GM21515 (cell line): ENCODE results near the gene APC2.
"Not testable (repeated sequence)": the region's sequence is repeated elsewhere in the genome, so short reads cannot be mapped to it uniquely, and the experiment has no call there.

Experiments used
- ATAC-seq: cut with Tn5 transposase; IDR thresholded peaks from one replicate; pipeline ENCODE4 v1.9.1; 2021; ENCODE audit not compliant: unreplicated experiment

Gene APC2

GRCh38 chr19:1427221-1427920 is 22.6 kb upstream of the APC2 start:
- ATAC-seq, result no peak

GRCh38 chr19:1428738-1429391 is 21.1 kb upstream of the APC2 start:
- ATAC-seq, result no peak

GRCh38 chr19:1429750-1430149 is 20.2 kb upstream of the APC2 start:
- no peak for ATAC-seq

GRCh38 chr19:1430246-1430645 is 19.7 kb upstream of the APC2 start:
- ATAC-seq, result no peak

DNA sequence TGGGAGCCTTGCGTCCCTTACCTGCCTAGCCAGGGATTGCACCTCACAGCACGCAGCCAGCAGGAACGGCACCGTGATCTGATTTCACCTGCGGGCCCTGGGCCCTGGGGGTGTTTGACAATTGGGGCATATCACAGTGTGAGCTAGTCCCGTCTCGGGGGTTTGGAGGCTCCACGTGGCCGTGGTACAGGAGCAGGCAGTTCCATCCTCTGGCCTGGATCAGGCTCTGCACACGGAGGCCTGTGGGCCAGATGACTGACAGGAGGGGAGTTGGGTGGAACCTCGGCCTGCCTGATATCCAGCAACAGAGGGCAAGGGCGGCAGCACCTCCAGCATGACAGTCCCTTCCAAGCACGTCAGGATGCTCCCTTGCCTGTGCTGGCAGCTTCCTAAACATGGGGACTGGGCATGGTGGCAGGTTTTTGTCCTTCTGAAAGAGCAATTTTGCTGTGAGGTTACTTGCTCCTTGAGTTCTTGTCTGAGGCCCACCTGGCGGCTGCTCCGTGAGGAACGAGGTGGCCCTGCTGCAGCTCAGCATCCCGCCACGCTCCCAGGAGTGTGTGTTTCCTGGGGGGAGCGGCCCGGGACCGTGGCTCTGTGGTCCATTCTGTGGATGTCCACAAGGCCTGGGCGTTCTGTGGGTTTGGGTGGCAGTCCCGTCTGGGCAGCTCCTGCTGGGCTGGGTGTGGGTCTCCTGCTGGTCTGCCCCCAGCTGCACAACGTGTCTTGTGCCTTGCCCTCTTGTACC is 18.0 kb upstream of the APC2 start:
- ATAC-seq, result no peak

- no peak for ATAC-seq
Observed at GRCh38 chr19:1432507-1432887, 17.4 kb upstream of the APC2 start.

DNA sequence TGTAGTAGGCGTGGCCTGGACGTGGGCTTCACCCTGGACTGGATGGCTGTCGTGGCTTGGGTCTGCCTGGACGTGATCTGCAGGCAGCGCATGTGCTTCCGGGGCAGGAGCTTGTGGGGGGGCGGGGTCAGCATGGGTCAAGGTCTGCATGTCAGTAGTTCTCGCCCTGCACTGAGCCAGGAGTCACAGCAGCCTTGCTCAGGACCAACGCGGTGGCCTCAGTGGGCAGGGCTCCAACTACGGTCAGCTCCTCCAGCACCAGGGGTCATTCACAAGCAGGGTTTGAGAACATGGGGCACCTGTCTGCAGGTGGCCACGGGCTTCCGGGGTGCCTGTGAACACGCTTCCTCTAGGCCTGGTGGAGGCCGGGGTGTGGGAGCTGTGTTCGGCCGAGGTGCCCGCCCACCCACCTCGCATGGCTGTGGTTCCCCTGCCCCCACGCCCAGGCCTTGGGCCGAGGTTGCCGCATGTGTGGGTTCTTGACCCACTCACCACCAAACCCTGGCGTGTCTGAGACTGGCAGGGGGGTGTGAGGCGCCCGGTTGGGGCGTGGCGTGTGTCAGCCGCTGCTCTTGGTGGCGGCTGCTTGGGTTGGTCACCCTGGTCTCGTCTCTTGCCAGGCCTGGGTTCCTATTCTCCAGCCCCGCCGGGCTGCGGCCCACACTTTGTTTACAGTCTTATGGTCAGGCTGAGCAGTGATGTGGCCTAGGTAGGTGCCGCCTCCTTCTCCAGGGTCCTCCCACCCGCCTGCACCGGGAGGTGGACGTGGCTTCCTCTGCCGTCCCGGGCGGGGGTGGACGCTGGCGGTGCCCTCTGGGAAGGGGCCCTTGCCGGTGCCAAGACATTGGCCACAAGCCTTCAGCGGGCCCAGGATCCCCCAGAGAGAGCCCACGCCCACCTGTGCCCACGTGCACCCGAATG is 16.5 kb upstream of the APC2 start:
- no peak for ATAC-seq

- no peak for ATAC-seq
Observed at GRCh38 chr19:1434040-1434366, 15.9 kb upstream of the APC2 start.

- no peak for ATAC-seq
Observed at GRCh38 chr19:1434577-1435060, 15.3 kb upstream of the APC2 start.

GRCh38 chr19:1435378-1435989 is 14.4 kb upstream of the APC2 start:
- ATAC-seq, result no peak

GRCh38 chr19:1437609-1438008 is 12.3 kb upstream of the APC2 start:
- ATAC-seq, result no peak

GRCh38 chr19:1438035-1438932 is 11.6 kb upstream of the APC2 start, which contains the start of gene RPS15:
RPS15 (plus strand) TSS chr19:1438396; CDS start chr19:1438426, 30 bp downstream.
- ATAC-seq, result peak; percentile 76

- ATAC-seq, result peak; percentile 9
Observed at GRCh38 chr19:1438933-1439354, 11.0 kb upstream of the APC2 start.

DNA sequence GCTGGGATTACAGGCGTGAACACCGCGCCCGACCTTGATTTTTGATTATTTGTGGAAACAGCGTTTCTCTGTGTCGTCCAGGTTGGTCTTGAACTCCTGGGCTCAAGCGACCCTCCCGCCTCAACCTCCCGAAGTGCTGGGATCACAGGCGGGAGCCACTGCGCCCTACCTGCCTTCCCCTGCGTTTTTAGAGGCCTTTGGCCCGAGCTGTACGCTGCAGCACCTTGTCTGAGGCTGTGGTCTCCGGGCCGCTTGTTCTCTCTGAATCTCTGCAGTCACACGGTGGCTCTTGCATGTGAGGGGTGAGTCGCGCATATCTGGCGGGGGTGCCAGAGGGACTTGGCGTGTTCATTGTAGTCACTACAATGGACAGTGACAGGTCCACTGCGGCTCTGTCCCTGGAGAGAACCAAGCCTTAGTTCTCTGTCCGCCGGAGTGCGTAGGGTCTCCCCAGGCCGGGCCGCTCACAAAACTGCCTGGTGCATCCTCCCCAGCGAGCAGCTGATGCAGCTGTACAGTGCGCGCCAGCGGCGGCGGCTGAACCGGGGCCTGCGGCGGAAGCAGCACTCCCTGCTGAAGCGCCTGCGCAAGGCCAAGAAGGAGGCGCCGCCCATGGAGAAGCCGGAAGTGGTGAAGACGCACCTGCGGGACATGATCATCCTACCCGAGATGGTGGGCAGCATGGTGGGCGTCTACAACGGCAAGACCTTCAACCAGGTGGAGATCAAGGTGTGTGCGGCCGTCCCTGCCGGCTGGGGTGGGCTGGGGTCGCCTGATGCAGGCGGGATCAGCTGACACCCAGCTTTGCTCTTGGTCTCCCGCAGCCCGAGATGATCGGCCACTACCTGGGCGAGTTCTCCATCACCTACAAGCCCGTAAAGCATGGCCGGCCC is 10.2 kb upstream of the APC2 start:
- ATAC-seq, result not testable (repeated sequence)

GRCh38 chr19:1440418-1440801 is 9.5 kb upstream of the APC2 start:
- no peak for ATAC-seq

DNA sequence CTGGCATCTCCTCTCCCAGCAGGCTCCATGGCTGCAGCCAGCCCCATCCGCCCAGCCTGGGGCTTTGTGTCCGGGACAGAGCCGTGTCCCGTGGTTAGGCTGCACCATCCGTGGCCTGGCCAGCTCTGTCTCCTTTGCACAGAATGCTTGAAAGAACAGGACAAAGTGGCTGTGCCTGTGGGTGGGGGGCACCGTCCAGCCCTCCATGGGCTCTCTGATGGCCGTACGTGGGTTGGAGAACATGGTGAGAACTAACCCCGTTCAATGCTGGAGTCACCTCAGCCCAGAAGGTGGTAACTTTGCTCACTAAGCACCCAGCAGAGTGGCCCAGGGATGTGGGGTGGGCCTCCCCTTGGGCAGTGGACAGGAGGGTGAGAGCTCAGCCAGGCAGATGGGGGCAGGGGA is 8.9 kb upstream of the APC2 start:
- ATAC-seq, result no peak

- no peak for ATAC-seq
Observed at GRCh38 chr19:1441677-1442438, 8.1 kb upstream of the APC2 start.
